ENCODE data around the gene NLRP3. TPM values are rescaled to one million over a fixed set of nuclear protein-coding genes. Genes with fewer than 3 reads are reported as not detected.

Gene NLRP3
- total RNA-seq, 1 experiment from 2014 or later = 0.33 TPM

DNA sequence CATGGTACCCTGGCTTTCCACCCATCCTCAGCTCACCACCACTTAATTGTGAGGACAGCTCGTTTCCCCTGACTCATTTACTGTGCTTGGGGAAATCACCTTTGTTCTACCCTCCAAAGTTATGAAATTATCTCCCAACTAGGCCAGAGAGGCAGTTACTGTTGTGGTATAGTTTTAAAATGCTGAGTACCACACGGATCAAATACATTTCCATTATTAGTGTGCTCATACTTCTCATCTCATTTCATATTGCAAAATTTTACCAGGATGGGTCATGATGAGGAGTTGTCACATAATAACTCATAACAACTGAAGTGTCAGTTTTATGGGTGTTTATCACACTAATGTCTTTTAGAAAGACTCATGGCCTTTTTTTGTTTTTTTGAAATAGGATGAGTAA lies 51.2 kb downstream of the NLRP3 start:
- Histone ChIP-seq H3K27ac (ENCODE audit: low read length) (no peak overlapping the region), H3K4me3 (ENCODE audit: low read depth in 2 of 2, low read length in 2 of 2) (no peak overlapping the region), H3K36me3 (ENCODE audit: control insufficient read depth, insufficient read depth, low read length) (no peaks in the 10 kb centered on the region), H3K4me1 (ENCODE audit: control insufficient read depth, insufficient read depth, low read length) (no peaks in the 10 kb centered on the region), H3K27me3 (ENCODE audit: control insufficient read depth, insufficient read depth, low read length) (no peaks in the 10 kb centered on the region), H3K9me3 (ENCODE audit: control insufficient read depth, insufficient read depth, low read depth, low read length) (no peaks in the 10 kb centered on the region)
- CTCF ChIA-PET = interaction anchor here (0.6 kb wide), 1 partner anchor 106 kb away, joined by 4 read pairs; no protein-coding TSS in a partner anchor
- ATAC-seq (no peak), DNase-seq (ENCODE audit: low read depth, low spot score) (no peak)
- intact Hi-C loops (cut with micrococcal nuclease; ENCODE audit: unreplicated experiment) (no loop called here), in situ Hi-C loops (cut with HindIII; ENCODE audit: low pct_unique_long_range_greater_than_20kb, low sequenced_read_pairs) (no loop called here)
- POLR2A ChIA-PET = no interaction called here
- TF ChIP-seq POLR2AphosphoS5 (IDR thresholded peaks at IDR 0.05; ENCODE audit: low read depth, low read length) (no peak), TCF7L2 (IDR thresholded peaks at IDR 0.05; ENCODE audit: low read depth, low read length) (no peak), SIN3A (IDR thresholded peaks at IDR 0.05; ENCODE audit: borderline replicate concordance, insufficient read depth, low read depth, low read length) (no peak)
- TF ChIP-seq, protein P1, sequence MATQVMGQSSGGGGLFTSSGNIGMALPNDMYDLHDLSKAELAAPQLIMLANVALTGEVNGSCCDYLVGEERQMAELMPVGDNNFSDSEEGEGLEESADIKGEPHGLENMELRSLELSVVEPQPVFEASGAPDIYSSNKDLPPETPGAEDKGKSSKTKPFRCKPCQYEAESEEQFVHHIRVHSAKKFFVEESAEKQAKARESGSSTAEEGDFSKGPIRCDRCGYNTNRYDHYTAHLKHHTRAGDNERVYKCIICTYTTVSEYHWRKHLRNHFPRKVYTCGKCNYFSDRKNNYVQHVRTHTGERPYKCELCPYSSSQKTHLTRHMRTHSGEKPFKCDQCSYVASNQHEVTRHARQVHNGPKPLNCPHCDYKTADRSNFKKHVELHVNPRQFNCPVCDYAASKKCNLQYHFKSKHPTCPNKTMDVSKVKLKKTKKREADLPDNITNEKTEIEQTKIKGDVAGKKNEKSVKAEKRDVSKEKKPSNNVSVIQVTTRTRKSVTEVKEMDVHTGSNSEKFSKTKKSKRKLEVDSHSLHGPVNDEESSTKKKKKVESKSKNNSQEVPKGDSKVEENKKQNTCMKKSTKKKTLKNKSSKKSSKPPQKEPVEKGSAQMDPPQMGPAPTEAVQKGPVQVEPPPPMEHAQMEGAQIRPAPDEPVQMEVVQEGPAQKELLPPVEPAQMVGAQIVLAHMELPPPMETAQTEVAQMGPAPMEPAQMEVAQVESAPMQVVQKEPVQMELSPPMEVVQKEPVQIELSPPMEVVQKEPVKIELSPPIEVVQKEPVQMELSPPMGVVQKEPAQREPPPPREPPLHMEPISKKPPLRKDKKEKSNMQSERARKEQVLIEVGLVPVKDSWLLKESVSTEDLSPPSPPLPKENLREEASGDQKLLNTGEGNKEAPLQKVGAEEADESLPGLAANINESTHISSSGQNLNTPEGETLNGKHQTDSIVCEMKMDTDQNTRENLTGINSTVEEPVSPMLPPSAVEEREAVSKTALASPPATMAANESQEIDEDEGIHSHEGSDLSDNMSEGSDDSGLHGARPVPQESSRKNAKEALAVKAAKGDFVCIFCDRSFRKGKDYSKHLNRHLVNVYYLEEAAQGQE (IDR thresholded peaks at IDR 0.05; ENCODE audit: insufficient read depth in 1 of 2, low read depth in 2 of 2, low read length in 1 of 2) = no peak
- TF ChIP-seq, protein P2, sequence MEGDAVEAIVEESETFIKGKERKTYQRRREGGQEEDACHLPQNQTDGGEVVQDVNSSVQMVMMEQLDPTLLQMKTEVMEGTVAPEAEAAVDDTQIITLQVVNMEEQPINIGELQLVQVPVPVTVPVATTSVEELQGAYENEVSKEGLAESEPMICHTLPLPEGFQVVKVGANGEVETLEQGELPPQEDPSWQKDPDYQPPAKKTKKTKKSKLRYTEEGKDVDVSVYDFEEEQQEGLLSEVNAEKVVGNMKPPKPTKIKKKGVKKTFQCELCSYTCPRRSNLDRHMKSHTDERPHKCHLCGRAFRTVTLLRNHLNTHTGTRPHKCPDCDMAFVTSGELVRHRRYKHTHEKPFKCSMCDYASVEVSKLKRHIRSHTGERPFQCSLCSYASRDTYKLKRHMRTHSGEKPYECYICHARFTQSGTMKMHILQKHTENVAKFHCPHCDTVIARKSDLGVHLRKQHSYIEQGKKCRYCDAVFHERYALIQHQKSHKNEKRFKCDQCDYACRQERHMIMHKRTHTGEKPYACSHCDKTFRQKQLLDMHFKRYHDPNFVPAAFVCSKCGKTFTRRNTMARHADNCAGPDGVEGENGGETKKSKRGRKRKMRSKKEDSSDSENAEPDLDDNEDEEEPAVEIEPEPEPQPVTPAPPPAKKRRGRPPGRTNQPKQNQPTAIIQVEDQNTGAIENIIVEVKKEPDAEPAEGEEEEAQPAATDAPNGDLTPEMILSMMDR (IDR thresholded peaks at IDR 0.05) = no peak
- BruUV-seq (replicated peaks) = no TSS peak

DNA sequence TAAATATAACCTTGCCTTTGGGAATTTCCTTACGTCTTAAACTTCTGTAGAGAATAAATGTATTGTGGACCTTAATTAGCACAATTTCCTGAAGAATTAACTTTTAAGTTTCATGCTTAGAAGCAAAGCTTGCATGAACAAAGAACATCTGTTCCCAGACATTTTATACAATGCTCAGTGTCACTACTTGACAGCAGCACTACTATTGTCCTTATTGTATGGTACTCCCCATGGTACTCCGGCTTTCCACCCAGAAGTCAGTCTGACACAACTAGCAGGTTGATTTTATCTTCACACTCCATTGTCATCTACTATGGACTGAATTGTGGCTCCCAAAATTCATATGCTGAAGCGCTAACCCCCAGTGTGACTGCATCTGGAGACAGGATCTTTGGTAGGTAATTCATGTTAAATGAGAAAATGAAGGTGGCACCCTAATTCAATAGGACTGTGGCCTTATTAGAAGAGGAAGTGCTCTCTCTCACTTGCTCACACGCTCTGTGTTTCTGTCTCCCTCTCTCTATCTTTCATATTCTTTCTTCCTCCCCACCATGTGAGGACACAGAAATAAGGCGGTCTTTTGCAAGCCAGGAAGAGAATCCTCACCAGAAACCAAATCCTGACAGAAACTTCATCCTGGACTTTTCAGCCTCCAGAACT lies 52.6 kb downstream of the NLRP3 start:
- ChIA-PET POLR2A (no interaction called here), CTCF (no interaction called here)
- Histone ChIP-seq H3K27ac (ENCODE audit: low read length) (no peak overlapping the region), H3K4me1 (ENCODE audit: control insufficient read depth, insufficient read depth, low read length) (no peaks in the 10 kb centered on the region), H3K36me3 (ENCODE audit: control insufficient read depth, insufficient read depth, low read length) (no peaks in the 10 kb centered on the region), H3K27me3 (ENCODE audit: control insufficient read depth, insufficient read depth, low read length) (no peaks in the 10 kb centered on the region), H3K4me3 (ENCODE audit: low read depth in 2 of 2, low read length in 2 of 2) (no peak overlapping the region), H3K9me3 (ENCODE audit: control insufficient read depth, insufficient read depth, low read depth, low read length) (no peaks in the 10 kb centered on the region)
- DNase-seq (ENCODE audit: low read depth, low spot score) (no peak), ATAC-seq (no peak)
- TF ChIP-seq, protein P1 (IDR thresholded peaks at IDR 0.05; ENCODE audit: insufficient read depth in 1 of 2, low read depth in 2 of 2, low read length in 1 of 2) = no peak
- TF ChIP-seq, protein P2 (IDR thresholded peaks at IDR 0.05) = no peak
- no peak for TF ChIP-seq SIN3A (IDR thresholded peaks at IDR 0.05; ENCODE audit: borderline replicate concordance, insufficient read depth, low read depth, low read length)
- TF ChIP-seq TCF7L2 (IDR thresholded peaks at IDR 0.05; ENCODE audit: low read depth, low read length) = no peak
- TF ChIP-seq POLR2AphosphoS5 (IDR thresholded peaks at IDR 0.05; ENCODE audit: low read depth, low read length) = no peak
- in situ Hi-C loops (cut with HindIII; ENCODE audit: low pct_unique_long_range_greater_than_20kb, low sequenced_read_pairs) = no loop called here
- no TSS peak for BruUV-seq (replicated peaks)
- intact Hi-C loops (cut with micrococcal nuclease; ENCODE audit: unreplicated experiment) = no loop called here
